Stimulated activated naive CD8-positive, alpha-beta T cell treated with anti-CD3 and anti-CD28 coated beads, Interleukin-15, Interleukin-2, amounts not matched to agents 100 U/mL and 50 U/mL, for 24 hours (primary cell): ENCODE measurements around the gene SHTN1.

Source experiments
- ATAC-seq: fragments of 150-1000 bp; cut with Tn5 transposase; one replicate; pipeline ENCODE4 v1.10.0; 2021
- DNase-seq: peaks from one replicate; pipeline ENCODE4 v3.0.0; 2021

Gene SHTN1

GRCh38 chr10:116831790-116832189 is 173.2 kb downstream of the SHTN1 start:
- no peak for ATAC-seq
- DNase-seq = no peak
